Osteocyte (in vitro differentiated cells): ENCODE measurements around the gene PSMD6. TPM values are rescaled to one million over a fixed set of nuclear protein-coding genes. Genes with fewer than 3 reads are reported as not detected.

ENCODE experiments used
- DNase-seq: peaks from one replicate; pipeline ENCODE4 v3.0.0; 2021; ENCODE audit warnings: mixed read lengths; ENCODE audit not compliant: unreplicated experiment; ENCODE audit errors: extremely low spot score
- H3K27ac Mint-ChIP-seq: one replicate; pipeline ENCODE4 v1.8.0; 2021; ENCODE audit warnings: mild to moderate bottlenecking, mixed read lengths; ENCODE audit not compliant: unreplicated experiment
- H3K27me3 Mint-ChIP-seq: one replicate; pipeline ENCODE4 v1.8.0; 2021; ENCODE audit warnings: mixed read lengths; ENCODE audit not compliant: unreplicated experiment
- H3K36me3 Mint-ChIP-seq: one replicate; pipeline ENCODE4 v1.8.0; 2021; ENCODE audit warnings: mixed read lengths; ENCODE audit not compliant: unreplicated experiment
- H3K4me1 Mint-ChIP-seq: one replicate; pipeline ENCODE4 v1.8.0; 2021; ENCODE audit warnings: mixed read lengths; ENCODE audit not compliant: unreplicated experiment
- H3K4me3 Mint-ChIP-seq: one replicate; pipeline ENCODE4 v1.8.0; 2021; ENCODE audit warnings: mild to moderate bottlenecking, moderate library complexity, mixed read lengths; ENCODE audit not compliant: unreplicated experiment
- H3K9me3 Mint-ChIP-seq: one replicate; pipeline ENCODE4 v1.8.0; 2021; ENCODE audit warnings: mixed read lengths; ENCODE audit not compliant: unreplicated experiment
- CTCF ChIP-seq: fragments of 200-600 bp; sonication (generic); IDR thresholded peaks from 2 replicates; pipeline ENCODE4 v1.5.0; 2021; ENCODE audit warnings: antibody characterized with exemption, mild to moderate bottlenecking, moderate library complexity
- total RNA-seq: library from RNA; stranded (reverse); gene quantifications from 2 replicates; pipeline ENCODE4 v1.2.1, GENCODE V29; 2021

PSMD6 gene
- total RNA-seq, 1 donor from 2014 or later: 72.6 TPM

DNA sequence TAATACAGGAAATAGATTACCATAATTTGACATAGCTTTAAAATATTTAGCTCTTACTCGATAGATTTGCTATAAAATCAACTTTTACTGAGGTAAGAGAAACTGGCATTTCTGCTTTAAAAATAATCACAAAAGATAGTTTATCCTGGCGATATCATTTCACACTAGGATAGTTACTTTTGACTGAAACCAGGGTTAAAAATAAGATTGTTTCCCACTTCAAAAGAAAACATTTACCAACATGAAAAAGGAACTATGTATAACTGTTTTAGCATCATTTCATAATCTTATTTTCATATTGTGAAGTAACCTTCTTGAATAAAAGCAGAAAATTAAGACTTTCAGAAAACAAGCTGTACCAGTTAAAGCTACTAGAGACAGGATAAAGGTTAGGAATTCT is 15.3 kb downstream of the PSMD6 start:
- Mint-ChIP-seq H3K4me3 (no peak overlapping the region), H3K27ac (peak overlapping the region; percentile 29), H3K27me3 (no peaks in the 10 kb centered on the region), H3K4me1 (peaks cover 23% of the 10 kb centered on the region), H3K9me3 (no peaks in the 10 kb centered on the region), H3K36me3 (peaks cover 32% of the 10 kb centered on the region)
- no peak for TF ChIP-seq CTCF
- DNase-seq: no peak

DNA sequence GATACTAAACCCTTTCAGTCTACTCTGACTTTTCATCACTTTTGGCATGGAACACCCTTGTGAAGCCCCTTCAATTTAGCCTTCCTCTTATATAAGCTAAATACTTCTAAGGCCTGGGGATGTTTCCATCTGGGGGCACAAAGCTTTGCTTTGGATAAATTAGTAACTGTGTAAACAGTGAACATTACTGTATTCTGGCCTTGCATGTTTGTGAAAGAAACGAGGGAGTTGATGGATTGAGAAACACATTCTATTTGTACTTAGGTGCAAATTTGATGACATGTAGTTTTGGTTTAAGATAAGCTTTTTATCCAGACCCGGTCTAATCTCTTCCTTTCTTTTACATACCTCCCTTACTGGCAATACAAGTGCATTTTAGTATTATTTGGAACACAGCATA is 19.7 kb downstream of the PSMD6 start:
- H3K4me1 Mint-ChIP-seq: peaks cover 17% of the 10 kb centered on the region
- H3K4me3 Mint-ChIP-seq: no peak overlapping the region
- no peak for DNase-seq
- H3K27me3 Mint-ChIP-seq: no peaks in the 10 kb centered on the region
- no peak overlapping the region for H3K27ac Mint-ChIP-seq
- H3K9me3 Mint-ChIP-seq: no peaks in the 10 kb centered on the region
- H3K36me3 Mint-ChIP-seq: peaks cover 21% of the 10 kb centered on the region
- TF ChIP-seq CTCF: no peak

GRCh38 chr3:64002233-64002632 is 21.1 kb downstream of the PSMD6 start:
- Mint-ChIP-seq H3K9me3 (no peaks in the 10 kb centered on the region), H3K27ac (peak overlapping the region; percentile 23), H3K27me3 (no peaks in the 10 kb centered on the region), H3K36me3 (peaks cover 23% of the 10 kb centered on the region), H3K4me3 (no peak overlapping the region), H3K4me1 (peaks cover 10% of the 10 kb centered on the region)
- no peak for TF ChIP-seq CTCF
- DNase-seq: no peak

GRCh38 chr3:64000453-64001055 is 22.7 kb downstream of the PSMD6 start:
- no peaks in the 10 kb centered on the region for H3K9me3 Mint-ChIP-seq
- H3K36me3 Mint-ChIP-seq: peaks cover 36% of the 10 kb centered on the region
- no peaks in the 10 kb centered on the region for H3K27me3 Mint-ChIP-seq
- no peak for DNase-seq
- no peak for TF ChIP-seq CTCF
- H3K4me1 Mint-ChIP-seq: peaks cover 10% of the 10 kb centered on the region
- H3K4me3 Mint-ChIP-seq: no peak overlapping the region
- peak overlapping the region; percentile 23 for H3K27ac Mint-ChIP-seq

DNA sequence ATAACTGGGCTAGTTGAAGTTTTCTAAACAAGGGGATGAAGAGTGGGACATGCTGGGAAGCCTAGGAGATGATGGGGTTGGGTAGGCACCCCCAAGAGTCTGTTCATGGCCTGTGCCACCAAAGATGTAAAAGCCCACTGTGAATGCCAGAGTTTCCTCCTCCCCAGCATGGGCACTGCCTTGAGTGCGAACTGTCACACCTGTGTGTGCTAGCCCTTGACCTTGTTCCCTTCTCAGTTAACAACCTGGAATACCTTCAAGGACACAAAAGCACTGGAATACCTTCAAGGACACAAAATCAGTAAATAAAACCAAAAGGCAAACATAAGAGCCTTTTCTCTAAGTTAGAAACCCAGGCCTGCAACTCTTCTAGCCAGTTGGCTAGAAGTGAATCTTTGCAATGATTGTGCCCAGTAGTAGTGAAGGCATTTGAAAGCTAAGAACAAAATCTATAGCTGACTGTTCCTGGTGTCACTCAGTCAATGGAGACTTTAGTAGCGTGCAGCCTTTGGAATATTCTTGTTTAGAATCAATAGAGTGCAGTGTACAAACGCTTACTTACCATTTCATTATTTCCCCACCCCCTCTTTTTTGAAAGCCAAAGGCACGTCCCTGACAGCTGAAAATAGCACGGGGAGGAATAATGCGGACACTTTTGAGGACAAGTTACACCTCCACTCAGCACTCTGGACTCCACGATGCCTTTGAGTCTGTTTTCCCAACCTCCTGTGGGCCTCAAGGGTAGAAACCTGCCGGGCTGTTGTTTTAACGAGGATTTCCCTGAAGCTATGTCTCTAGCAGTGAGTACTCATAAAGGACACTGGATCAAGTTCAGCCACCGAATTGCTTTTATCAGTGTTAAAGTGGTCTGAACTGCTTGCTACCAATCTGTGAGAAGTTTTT is 24.2 kb downstream of the PSMD6 start:
- Mint-ChIP-seq H3K27ac (no peak overlapping the region), H3K27me3 (no peaks in the 10 kb centered on the region), H3K36me3 (peaks cover 41% of the 10 kb centered on the region), H3K4me1 (peaks cover 10% of the 10 kb centered on the region), H3K4me3 (no peak overlapping the region), H3K9me3 (no peaks in the 10 kb centered on the region)
- TF ChIP-seq CTCF: no peak
- DNase-seq: no peak
